Thoracic aorta (tissue), 2 donors: ENCODE measurements around the gene ZNF511. TPM values are rescaled to one million over a fixed set of nuclear protein-coding genes. Genes with fewer than 3 reads are reported as not detected.
A peak's percentile ranks its signal among the peaks of the same experiment; 100 is the strongest.

Experiments used
- ATAC-seq: fragments of 150-250 bp; one replicate; pipeline ENCODE4 v1.8.0; 2017; ENCODE audit warnings: low read depth; ENCODE audit not compliant: insufficient number of reproducible peaks, low FRiP score
- DNase-seq: peaks from one replicate; pipeline ENCODE4 v3.0.0-alpha.2; 2020; ENCODE audit warnings: low spot score
- H3K27ac ChIP-seq, 2 donors: fragments of 200-600 bp; sonication (generic); 1 replicate in 1 of 2; 2 replicates in 1 of 2; pipeline ENCODE4 v1.5.1; 2016; ENCODE audit warnings: mild to moderate bottlenecking in 2 of 2, moderate library complexity in 2 of 2
- H3K27me3 ChIP-seq: fragments of 200-600 bp; sonication (generic); replicated peaks from 2 replicates; pipeline ENCODE4 v1.6.0; 2016; ENCODE audit warnings: mild to moderate bottlenecking; ENCODE audit not compliant: insufficient read depth
- H3K36me3 ChIP-seq: fragments of 200-600 bp; sonication (generic); one replicate; pipeline ENCODE4 v1.5.1; 2016
- H3K4me1 ChIP-seq, 2 donors: fragments of 200-600 bp; sonication (generic); 1 replicate in 1 of 2; 2 replicates in 1 of 2; pipeline versions ENCODE4 v1.5.1 to v1.6.0; 2016; ENCODE audit warnings: low read depth in 2 of 2, mild to moderate bottlenecking in 1 of 2; ENCODE audit not compliant: control insufficient read depth in 1 of 2
- H3K4me3 ChIP-seq: fragments of 200-600 bp; sonication (generic); 2 replicates; pipeline ENCODE4 v1.5.1; 2016; ENCODE audit warnings: mild to moderate bottlenecking
- H3K9me3 ChIP-seq: fragments of 200-600 bp; sonication (generic); 2 replicates; pipeline ENCODE4 v1.5.1; 2016
- CTCF ChIP-seq: fragments of 200-600 bp; sonication (generic); IDR thresholded peaks from one replicate; pipeline ENCODE4 v1.5.1; 2019; ENCODE audit warnings: antibody characterized with exemption
- total RNA-seq, 2 donors: library from RNA; depleted of rRNA; stranded (reverse); fragments of >200 nt; gene quantifications; one replicate each; pipeline versions ENCODE4 v1.1.0 to v1.2.3, GENCODE V29; 2016

The ZNF511 gene
- total RNA-seq, 2 donors from 2014 or later, result 20.0 to 33.2 TPM

- ATAC-seq, result no peak
Measured at GRCh38 chr10:133327651-133328357, 19.1 kb downstream of the ZNF511 start.

GRCh38 chr10:133328358-133329343, 19.9 kb downstream of the ZNF511 start:
- ATAC-seq (no peak), DNase-seq (no peak)
- no peak for TF ChIP-seq CTCF
- H3K4me1 ChIP-seq, result peaks cover 9 to 24% of the 10 kb centered on the region in 2 donors
- H3K27ac ChIP-seq, result no peak overlapping the region
- H3K4me3 ChIP-seq, result no peak overlapping the region
- no peaks in the 10 kb centered on the region for H3K9me3 ChIP-seq
- peaks cover 25% of the 10 kb centered on the region for H3K27me3 ChIP-seq
- no peaks in the 10 kb centered on the region for H3K36me3 ChIP-seq

More at GRCh38 chr10:133327651-133328357, 19.1 kb downstream of the ZNF511 start:
- H3K27ac ChIP-seq, result no peak overlapping the region
- no peak for DNase-seq
- no peak for TF ChIP-seq CTCF
- H3K36me3 ChIP-seq, result no peaks in the 10 kb centered on the region
- peaks cover 25% of the 10 kb centered on the region for H3K27me3 ChIP-seq
- no peaks in the 10 kb centered on the region for H3K9me3 ChIP-seq
- no peak overlapping the region for H3K4me3 ChIP-seq
- peaks cover 9 to 24% of the 10 kb centered on the region in 2 donors for H3K4me1 ChIP-seq

GRCh38 chr10:133329491-133330202, 20.9 kb downstream of the ZNF511 start:
- Histone ChIP-seq H3K4me1 (peaks cover 9 to 25% of the 10 kb centered on the region in 2 donors), H3K36me3 (no peaks in the 10 kb centered on the region), H3K9me3 (no peaks in the 10 kb centered on the region), H3K27me3 (peaks cover 25% of the 10 kb centered on the region), H3K4me3 (peak overlapping the region; percentile 53), H3K27ac (no peak overlapping the region)
- DNase-seq (peak; percentile 37), ATAC-seq (no peak)
- TF ChIP-seq CTCF, result peak; percentile 94

- no peak for DNase-seq
Measured at GRCh38 chr10:133332936-133333699, 24.4 kb downstream of the ZNF511 start.

More at GRCh38 chr10:133332936-133333699, 24.4 kb downstream of the ZNF511 start:
- peaks cover 17 to 30% of the 10 kb centered on the region in 2 donors for H3K4me1 ChIP-seq
- peaks cover 6% of the 10 kb centered on the region for H3K27me3 ChIP-seq
- no peak overlapping the region for H3K27ac ChIP-seq
- no peak for ATAC-seq
- no peak overlapping the region for H3K4me3 ChIP-seq
- H3K9me3 ChIP-seq, result no peaks in the 10 kb centered on the region
- no peak for TF ChIP-seq CTCF
- H3K36me3 ChIP-seq, result no peaks in the 10 kb centered on the region
